HepG2 (cell line): ENCODE measurements around the gene POLDIP3. TPM values are rescaled to one million over a fixed set of nuclear protein-coding genes. Genes with fewer than 3 reads are reported as not detected.

Experiments used
- ATF3 ChIP-seq: sonication (generic); formaldehyde crosslinking; IDR thresholded peaks from 2 replicates; pipeline ENCODE4 v1.4.0; 2020; ENCODE audit warnings: missing genetic modification reagents
- ATF7-NPFF ChIP-seq: sonication (generic); formaldehyde crosslinking; IDR thresholded peaks from 2 replicates; pipeline ENCODE4 v1.8.1; 2023; ENCODE audit warnings: mild to moderate bottlenecking, low read depth, missing genetic modification reagents, moderate library complexity
- CHD4 ChIP-seq: fragments of 200-600 bp; sonication (generic); IDR thresholded peaks from 2 replicates; pipeline ENCODE4 v1.7.0; 2017; ENCODE audit warnings: mild to moderate bottlenecking, low read length, borderline replicate concordance
- HNRNPK ChIP-seq: fragments of 200-400 bp; formaldehyde crosslinking; IDR thresholded peaks from 2 replicates; pipeline ENCODE4 v1.6.1; 2018; ENCODE audit warnings: low read length, low read depth, moderate library complexity, mild to moderate bottlenecking; ENCODE audit not compliant: poor library complexity, severe bottlenecking
- HNRNPL ChIP-seq: fragments of 200-400 bp; formaldehyde crosslinking; IDR thresholded peaks from 2 replicates; pipeline ENCODE4 v1.6.1; 2017; ENCODE audit warnings: mild to moderate bottlenecking, low read depth, low read length
- KAT2B ChIP-seq: fragments of 150-350 bp; IDR thresholded peaks from 2 replicates; pipeline ENCODE4 v1.6.1; 2014; ENCODE audit warnings: low read depth, low read length, borderline replicate concordance
- KLF6 ChIP-seq: IDR thresholded peaks from 2 replicates; pipeline ENCODE4 v1.8.0; 2016; ENCODE audit warnings: missing biosample characterization, missing genetic modification reagents
- MYC ChIP-seq: sonication (generic); formaldehyde crosslinking; IDR thresholded peaks from 2 replicates; pipeline ENCODE4 v1.9.0; 2021; ENCODE audit warnings: missing genetic modification reagents, borderline replicate concordance
- NFE2L1 ChIP-seq: sonication (generic); formaldehyde crosslinking; IDR thresholded peaks from 2 replicates; pipeline ENCODE4 v1.4.0; 2020; ENCODE audit warnings: missing genetic modification reagents, mild to moderate bottlenecking, borderline replicate concordance
- RNF2 ChIP-seq: fragments of 450-650 bp; conservative IDR thresholded peaks from 2 replicates; pipeline ENCODE4 v1.6.1; 2016; ENCODE audit warnings: low read depth
- RXRB ChIP-seq: IDR thresholded peaks from 2 replicates; pipeline ENCODE4 v1.6.1; 2016; ENCODE audit warnings: borderline replicate concordance, missing genetic modification reagents, missing compliant biosample characterization
- SOX6 ChIP-seq, 2 experiments: fragments of 450-650 bp in 1 of 2; sonication (generic) in 1 of 2; formaldehyde crosslinking in 1 of 2; IDR thresholded peaks; 2 replicates each; pipeline versions ENCODE4 v1.4.0 to v1.6.1; 2017 to 2020; ENCODE audit warnings: antibody characterized with exemption in 1 of 2, mild to moderate bottlenecking in 1 of 2, missing genetic modification reagents in 1 of 2
- SUZ12 ChIP-seq: fragments of 150-350 bp; IDR thresholded peaks from 2 replicates; pipeline ENCODE4 v1.6.1; 2014; ENCODE audit warnings: low read depth, low read length
- TARDBP ChIP-seq: sonication (generic); formaldehyde crosslinking; IDR thresholded peaks from 2 replicates; pipeline ENCODE4 v1.8.0; 2022; ENCODE audit warnings: mild to moderate bottlenecking, missing genetic modification reagents
- TEAD2 ChIP-seq: sonication (generic); formaldehyde crosslinking; IDR thresholded peaks from 2 replicates; pipeline ENCODE4 v1.9.0; 2021; ENCODE audit warnings: missing genetic modification reagents
- THAP11 ChIP-seq: IDR thresholded peaks from 2 replicates; pipeline ENCODE4 v1.6.1; 2016; ENCODE audit warnings: missing biosample characterization, missing genetic modification reagents
- THAP8 ChIP-seq: sonication (generic); formaldehyde crosslinking; IDR thresholded peaks from 2 replicates; pipeline ENCODE4 v1.5.1; 2020; ENCODE audit warnings: missing genetic modification reagents, mild to moderate bottlenecking, borderline replicate concordance
- TRAFD1 ChIP-seq: sonication (generic); formaldehyde crosslinking; IDR thresholded peaks from 2 replicates; pipeline ENCODE4 v1.5.1; 2020; ENCODE audit warnings: missing genetic modification reagents, mild to moderate bottlenecking, borderline replicate concordance
- ZC3H13 ChIP-seq: sonication (generic); formaldehyde crosslinking; IDR thresholded peaks from 2 replicates; pipeline ENCODE4 v1.8.1; 2023; ENCODE audit warnings: mild to moderate bottlenecking, missing genetic modification reagents, moderate library complexity
- ZFX ChIP-seq: sonication (generic); formaldehyde crosslinking; IDR thresholded peaks from 2 replicates; pipeline ENCODE4 v1.4.0; 2020; ENCODE audit warnings: mild to moderate bottlenecking, low read depth, missing genetic modification reagents, moderate library complexity
- ZNF337 ChIP-seq: sonication (generic); formaldehyde crosslinking; IDR thresholded peaks from 2 replicates; pipeline ENCODE4 v1.5.1; 2020; ENCODE audit warnings: missing genetic modification reagents, low read depth, mild to moderate bottlenecking, borderline replicate concordance
- ZNF710 ChIP-seq: sonication (generic); formaldehyde crosslinking; IDR thresholded peaks from 2 replicates; pipeline ENCODE4 v1.5.0; 2020; ENCODE audit warnings: mild to moderate bottlenecking, missing genetic modification reagents, borderline replicate concordance
- polyA plus RNA-seq, 8 experiments: library from polyadenylated mRNA; depleted of rRNA in 3 of 8; stranded (reverse) in 7 of 8; unstranded in 1 of 8; fragments of >200 nt; fragmentation: Illumina TruSeq in 4 of 8; extraction: Trizol in 4 of 8; gene quantifications; 2 replicates each; pipeline versions ENCODE4 v1.2.1 to v1.2.3, GENCODE V29; 2011 to 2016; ENCODE audit warnings: low read depth in 4 of 8, missing spikeins in 1 of 8, mixed read lengths in 1 of 8; ENCODE audit not compliant: insufficient read depth in 1 of 8
- total RNA-seq, 5 experiments: library from RNA; depleted of rRNA; stranded (reverse); fragments of >200 nt; fragmentation: Illumina TruSeq; extraction: Trizol; gene quantifications; 2 replicates each; pipeline ENCODE4 v1.2.3, GENCODE V29; 2016; ENCODE audit warnings: low read depth in 1 of 5

The POLDIP3 gene
- total and polyA plus RNA-seq, 2 of the 13 experiments (the other 11 are each of a cell fraction or from before 2014, with no cell fraction given): 45.8 to 47.4 TPM

GRCh38 chr22:42617155-42617983 lies 2.7 kb upstream of the POLDIP3 start (continued):
- TF ChIP-seq ZNF710 (CRISPR knock-in tag) (no peak), ZFX (CRISPR knock-in tag) (0 out of 2 replicates have a peak, but pooled peaks have one; percentile 31), ATF7-NPFF (CRISPR knock-in tag) (no peak; the same call in 1 of the 2 replicates), RNF2 (no peak), ZNF337 (CRISPR knock-in tag) (no peak), HNRNPK (no peak), CHD4 (no peak), RXRB (no peak), ZC3H13 (CRISPR knock-in tag) (no peak), THAP8 (CRISPR knock-in tag) (no peak), TRAFD1 (CRISPR knock-in tag) (no peak), NFE2L1 (CRISPR knock-in tag) (no peak), KAT2B (no peak), TARDBP (CRISPR knock-in tag) (peak; percentile 25; the same call in 1 of the 2 replicates), ATF3 (no peak), MYC (CRISPR knock-in tag) (peak; percentile 21; the same call in 1 of the 2 replicates), HNRNPL (no peak), SUZ12 (no peak), KLF6 (CRISPR knock-in tag) (no peak), SOX6 (IDR thresholded peaks at IDR 0.05) (no peak), SOX6 (CRISPR knock-in tag; IDR thresholded peaks at IDR 0.05) (no peak), TEAD2 (CRISPR knock-in tag) (no peak), THAP11 (no peak)
